Pulmonary artery endothelial cell (primary cell): Measurements from ENCODE around the gene VPS41. TPM values are rescaled to one million over a fixed set of nuclear protein-coding genes. Genes with fewer than 3 reads are reported as not detected.
A peak's percentile ranks its signal among the peaks of the same experiment; 100 is the strongest.

Source experiments
- DNase-seq: peaks from one replicate; pipeline ENCODE4 v3.0.0-alpha.2; 2011; ENCODE audit warnings: low read depth, low spot score
- total RNA-seq: library from RNA; depleted of rRNA; stranded (reverse); fragments of >200 nt; gene quantifications from 2 replicates; pipeline ENCODE4 v1.2.3, GENCODE V29; 2014

VPS41 gene
- total RNA-seq, 1 donor from 2014 or later: 58.2 TPM

DNA sequence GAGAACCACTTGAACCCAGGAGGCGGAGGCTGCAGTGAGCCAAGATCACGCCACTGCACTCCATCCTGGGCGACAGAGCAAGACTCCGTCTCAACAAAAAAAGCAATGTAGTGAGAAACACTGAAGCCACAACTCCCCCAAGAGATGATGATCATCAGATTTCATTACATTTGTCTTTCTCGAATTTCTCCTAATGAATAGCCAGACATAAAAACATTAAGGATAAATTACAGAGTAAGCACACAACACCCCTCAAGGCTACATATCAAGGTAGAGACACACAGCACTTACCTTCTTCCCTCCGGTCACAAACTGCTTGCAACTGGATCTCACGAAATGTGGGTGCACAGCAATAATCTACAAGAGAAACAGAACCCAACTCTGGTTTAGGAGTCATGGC lies 91.5 kb downstream of the VPS41 start:
- DNase-seq: no peak

DNA sequence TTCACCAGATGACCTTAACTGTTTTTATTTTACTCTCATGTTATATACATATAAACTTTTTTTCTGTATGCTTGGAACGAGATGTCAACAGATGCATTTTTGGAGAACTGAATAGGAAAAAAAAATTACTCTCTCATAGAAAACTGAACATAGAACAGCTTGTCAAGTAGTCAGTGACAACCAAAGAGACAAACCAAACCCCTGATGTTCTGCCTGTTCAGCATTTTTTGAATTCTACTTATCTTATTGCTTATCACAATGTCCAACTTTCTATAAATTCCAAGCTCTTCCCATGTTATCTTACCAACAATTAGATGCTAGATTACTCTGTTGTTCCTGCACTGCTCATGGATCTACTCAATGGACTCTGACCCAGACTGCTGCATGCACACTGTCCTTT lies 95.2 kb downstream of the VPS41 start:
- DNase-seq: no peak

DNA sequence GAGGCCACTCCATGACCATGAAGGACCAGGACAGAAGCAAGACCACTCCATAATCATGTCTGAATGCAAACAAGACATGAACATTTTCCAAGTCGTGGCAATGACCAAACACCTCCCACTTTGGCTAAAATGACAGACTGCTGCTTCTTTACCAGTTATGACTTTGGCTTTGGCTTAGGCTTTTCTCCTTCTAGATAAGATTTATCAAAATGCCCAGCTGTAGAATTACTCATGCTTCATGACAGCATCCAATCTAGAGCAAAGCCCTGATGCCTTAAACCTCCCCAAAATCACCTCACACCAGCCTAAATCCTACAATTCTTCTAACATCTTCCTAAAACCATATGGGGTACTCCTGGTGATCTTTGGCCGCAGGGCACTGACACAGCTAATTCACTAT lies 102.1 kb downstream of the VPS41 start:
- DNase-seq: no peak

DNA sequence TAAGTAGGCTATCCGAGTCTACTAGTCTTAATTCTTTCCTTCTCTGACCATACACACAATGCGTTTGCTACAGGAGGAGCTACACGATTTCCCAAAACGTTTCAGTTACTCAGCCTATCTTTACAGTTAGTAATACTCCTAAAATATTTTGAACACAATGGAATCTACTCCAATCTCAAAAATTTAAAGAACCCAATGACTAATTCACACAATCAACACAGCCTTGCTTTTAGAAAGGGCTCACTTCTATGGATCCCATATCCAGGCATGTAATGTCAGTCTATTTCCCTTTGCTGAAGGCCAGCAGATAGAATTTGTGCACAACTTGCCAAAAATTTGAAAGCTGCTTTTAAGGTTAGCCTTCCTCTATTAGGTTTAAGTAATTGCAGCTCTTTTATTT lies 107.2 kb downstream of the VPS41 start:
- no peak for DNase-seq

DNA sequence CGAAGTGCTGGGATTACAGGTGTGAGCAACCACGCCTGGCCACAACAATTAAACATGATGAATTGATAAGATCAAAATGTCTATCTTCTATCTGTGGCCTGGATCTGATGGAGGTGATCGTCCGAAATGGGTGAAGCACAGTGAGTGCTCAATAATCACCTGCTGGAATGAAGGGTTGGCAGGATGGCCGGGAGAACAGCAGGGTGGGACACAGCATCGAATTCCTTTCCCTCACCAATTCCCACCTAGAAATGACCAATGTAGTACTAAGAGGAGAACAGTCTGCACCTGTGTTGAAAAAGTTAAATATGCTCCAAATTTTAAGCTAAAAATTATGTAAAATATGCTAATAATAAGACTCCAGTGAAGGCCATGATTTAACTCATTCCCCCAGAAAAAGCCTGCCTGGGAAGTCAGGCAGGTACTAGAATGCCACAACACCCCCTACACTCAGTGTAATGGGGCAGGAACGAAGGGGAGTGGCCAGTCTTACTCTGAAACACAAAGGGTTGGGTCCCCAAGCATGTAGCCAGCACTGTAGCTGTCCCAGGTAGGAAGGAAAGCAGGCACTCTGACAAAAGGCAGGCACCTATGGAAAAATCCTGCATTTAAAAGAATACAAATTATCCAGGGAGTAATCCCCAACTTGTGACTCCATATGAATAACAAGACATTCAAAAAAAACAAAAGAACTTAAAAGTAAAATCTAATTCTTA lies 110.3 kb downstream of the VPS41 start:
- no peak for DNase-seq

DNA sequence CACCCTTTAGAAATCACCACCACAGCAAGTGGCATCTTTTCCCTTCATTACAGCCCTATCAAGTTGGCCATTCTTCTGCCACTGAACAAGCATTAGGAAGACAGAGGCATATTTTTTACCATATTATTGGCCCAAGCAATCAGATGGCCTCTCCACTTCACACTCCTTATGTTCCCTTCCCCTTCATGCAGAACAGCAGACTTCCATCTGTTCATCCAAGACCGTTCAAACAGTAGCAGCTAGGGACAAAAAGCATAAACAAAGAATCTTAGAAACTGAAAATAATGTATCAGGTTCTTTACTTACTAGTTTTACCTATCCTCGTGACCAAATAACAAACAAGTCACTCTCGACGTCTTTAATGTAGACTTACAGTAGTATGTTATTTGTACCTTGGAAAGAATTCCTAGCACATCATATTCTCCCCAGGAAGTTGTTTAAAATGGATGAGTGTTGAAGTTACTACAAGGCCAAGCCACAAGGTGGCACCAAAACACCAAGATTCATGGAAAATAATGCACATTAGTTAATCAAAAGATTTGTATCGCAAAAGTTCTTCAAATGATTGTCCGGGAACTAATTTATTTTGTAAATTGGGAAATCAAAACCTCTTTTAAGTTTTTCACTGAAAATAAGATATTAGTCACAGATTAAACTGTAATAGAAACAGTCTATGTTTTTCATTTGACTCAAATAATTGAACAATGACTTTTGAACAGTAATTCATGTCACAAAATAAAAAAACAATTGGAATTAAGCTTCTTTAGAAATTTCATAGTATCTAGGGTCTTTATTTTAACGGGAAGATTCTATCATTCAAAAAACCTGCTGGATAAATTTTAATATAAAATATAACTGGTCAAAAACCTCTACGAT lies 112.1 kb downstream of the VPS41 start:
- peak; percentile 26 for DNase-seq

DNA sequence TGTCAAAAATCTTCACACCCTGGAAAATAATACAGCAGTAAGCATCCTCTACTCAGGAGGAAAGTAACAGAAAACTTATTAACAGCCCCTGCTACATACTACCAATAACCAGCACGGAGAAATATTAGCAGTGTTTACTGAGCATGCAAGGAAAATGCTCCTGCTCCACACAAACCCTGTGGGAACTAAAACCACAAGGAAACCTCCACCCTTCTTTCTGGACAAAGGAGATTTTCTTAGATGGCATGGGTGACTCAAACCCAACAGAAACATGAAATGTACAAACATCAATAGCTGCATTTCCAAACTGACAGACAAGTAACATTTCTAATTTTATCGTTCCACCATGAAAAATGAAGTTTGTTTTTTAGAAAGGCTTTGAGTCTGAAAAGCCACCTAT lies 113.4 kb downstream of the VPS41 start:
- DNase-seq: no peak

DNA sequence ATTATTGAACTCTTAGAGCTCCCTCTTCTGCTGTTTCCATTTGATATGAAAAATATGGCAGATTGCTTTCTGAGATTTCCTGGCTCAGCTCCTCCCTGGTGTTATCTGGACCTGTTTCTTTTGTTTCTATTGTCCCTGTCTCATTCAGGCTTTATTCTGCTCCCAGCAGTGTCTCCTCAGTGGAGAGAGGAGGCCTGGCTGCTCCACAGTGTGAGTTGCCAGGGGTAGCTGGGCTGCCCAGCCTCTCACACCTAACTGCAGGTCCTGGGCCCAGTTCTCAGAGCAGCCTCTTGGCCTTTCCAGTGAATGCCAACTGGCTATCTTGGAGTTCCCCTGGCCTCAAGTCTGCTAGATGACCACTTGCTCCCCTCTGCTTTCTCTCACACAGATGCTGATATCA lies 127.0 kb downstream of the VPS41 start:
- DNase-seq: no peak

DNA sequence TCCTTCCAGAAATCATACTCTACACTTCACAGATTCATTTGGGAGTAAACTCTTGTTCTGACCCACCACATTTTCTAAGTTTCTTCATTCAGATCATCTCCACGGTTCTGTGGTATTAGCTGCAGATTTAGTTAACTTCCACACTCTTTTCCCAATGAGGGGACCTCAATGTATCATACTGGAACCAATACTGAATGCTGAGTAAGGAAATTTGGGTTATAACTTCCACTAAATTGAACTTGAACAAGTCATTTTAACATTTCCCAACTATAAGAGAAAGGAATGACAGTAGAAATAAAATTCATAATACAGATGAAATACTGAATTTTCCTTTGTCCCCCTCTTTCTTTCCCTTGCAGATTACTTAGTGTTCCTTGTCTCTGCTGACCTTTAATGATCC lies 131.4 kb downstream of the VPS41 start:
- no peak for DNase-seq

DNA sequence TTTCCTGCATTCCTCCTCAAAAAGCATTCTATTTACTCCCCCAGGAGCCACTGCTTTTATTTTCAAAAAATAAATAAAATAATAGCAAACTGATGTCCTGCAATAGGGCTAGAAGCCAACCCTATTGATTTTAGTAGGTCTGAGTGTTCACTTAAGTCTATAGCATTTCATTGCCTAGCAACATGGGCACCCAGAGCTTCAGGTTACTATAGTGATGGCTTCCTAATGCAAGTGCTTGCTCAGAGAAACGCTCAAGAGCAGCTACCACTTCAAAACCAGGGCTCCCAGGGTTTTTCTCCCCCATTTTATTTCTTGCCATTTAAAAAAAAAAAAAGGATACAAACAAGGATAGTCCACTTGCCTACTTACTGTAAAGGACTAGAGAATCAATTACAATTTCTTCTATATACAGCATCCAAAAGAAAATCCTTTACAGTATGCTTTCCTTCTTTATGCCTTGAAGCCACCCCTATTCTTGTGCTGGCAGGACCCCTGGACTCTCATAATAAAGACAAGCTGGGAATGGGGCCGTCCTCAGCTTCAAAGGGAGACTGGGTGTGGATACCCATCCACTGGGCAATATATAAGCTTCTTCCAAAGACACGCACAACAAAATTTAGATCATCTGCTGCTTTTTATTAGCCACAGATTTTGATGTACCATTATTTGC lies 133.3 kb downstream of the VPS41 start:
- no peak for DNase-seq

DNA sequence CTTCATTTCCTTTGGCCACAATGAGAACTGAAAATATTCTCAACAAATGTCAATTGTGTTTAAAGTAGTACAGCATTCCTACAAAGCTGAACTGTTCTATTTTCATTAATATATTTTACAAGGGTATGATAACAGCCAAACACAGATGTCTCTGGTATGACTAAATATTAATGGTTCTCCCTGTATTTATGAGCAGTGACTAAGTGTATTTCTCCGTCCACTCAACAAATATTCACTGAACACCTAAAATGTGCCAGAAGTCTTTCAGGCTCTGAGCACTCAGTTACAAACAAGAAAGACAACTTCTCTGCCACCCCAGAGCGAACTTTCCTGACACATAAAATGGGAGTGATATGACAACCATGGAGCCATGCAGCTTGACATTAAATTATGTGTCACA lies 135.6 kb downstream of the VPS41 start:
- DNase-seq: no peak

DNA sequence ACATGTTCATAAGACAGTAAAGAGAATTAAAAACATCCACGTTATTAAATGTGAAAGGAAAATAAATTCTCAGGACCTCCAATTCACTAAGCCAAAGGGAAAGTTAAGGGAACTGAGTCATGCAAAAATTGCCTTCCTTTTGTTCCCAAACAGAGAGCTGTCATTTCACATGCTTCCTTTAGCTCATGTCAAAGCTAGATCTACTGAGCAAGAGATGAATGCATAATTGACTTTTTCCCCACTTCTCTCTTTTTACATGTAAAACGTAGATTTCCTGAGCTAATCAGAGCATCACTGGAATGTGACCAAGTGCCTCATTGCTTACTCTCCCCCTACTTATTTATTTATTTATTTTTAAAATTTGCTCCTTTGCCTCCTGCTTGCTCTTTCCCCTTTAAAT lies 148.8 kb downstream of the VPS41 start:
- DNase-seq: no peak

DNA sequence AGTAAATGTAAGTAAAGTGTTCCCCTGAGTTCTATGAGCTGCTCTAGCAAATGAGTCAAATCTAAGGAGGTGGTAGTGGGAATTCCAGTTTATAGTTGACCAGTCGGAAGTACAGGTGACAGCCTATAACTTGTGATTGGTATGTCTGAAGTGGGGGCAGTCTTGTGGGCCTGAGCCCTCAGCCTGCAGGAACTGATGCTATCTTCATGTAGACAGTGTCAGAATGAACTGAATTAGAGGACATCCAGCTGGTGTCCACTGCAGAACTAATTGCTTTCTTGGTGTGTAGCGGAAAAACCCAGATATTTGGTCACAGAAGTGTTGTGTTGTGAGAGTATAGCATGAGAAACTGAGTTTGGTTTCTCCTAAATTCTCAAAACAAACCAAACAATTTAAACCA lies 150.0 kb downstream of the VPS41 start:
- DNase-seq: no peak

DNA sequence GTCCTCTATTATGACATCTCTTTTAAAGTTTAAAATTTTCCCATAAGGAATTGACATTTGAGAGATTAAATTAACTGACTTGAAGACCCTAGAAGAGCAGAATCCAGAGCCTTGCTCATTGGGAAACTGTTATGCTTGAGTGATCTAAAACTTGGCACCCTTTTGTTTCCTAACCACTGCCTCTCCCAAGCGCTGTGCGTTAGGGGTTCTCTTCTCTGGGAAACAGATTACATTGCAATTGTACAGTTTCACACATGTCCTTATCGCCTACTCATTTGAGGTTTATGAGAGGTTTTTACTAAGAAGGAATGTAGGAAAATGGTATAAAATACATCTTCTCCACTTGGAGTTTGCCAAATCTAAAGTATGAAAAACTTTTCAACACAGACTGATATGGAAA lies 151.1 kb downstream of the VPS41 start:
- DNase-seq: no peak

DNA sequence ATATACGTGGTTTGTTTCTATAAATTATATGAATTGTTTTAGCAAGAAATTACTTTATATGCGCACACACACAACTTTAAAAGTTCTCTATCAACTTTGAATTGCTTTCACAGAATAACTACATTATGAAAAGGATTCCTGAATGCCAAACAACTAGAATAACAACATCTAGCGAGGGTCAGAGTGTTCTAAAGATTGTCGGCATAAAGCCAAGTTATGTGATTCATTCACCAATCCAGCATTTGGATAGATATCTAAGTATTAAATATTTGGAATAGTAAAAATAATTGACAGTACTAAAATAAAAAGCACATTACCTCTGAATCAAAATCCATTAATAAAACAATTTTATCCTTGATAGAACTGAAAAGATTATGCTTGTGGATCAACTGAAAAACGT lies 152.5 kb downstream of the VPS41 start:
- DNase-seq: no peak

DNA sequence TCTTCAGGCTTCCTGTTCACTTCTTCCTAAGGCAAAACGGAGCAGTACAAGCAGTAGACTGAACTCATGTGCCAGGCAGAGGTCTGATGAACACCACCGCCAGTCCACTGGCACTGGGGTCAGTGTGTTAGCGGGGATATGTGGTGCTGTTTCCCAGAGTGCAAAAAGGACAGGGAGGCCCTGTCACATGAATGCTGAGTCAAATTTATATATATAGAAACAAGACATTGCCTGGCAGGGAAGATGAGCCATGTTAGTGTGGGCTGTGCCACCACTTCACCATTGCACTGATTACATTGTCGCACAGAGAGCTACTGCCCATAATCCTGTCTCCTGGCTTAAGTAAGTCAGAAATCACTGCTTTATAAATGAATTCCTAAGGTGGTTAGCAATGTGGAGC lies 155.6 kb downstream of the VPS41 start:
- DNase-seq: no peak

DNA sequence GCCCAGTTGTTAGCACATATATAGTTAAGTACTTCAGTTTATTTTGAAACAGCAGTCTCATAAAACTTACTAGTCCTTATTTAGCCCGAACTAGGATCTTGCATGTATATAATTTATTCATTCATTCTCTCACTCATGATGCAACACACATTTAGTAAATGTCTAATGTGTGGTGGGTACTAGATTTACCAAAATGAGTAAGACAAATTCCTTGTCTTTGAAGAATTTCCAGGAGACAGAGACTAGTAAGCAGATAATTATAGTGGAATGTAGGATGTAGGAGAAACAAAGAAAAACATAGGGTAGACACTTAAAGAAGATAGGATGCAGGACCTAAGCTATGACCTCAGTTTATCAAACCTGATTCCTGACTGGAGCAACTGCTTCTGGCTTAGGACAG lies 157.6 kb downstream of the VPS41 start:
- no peak for DNase-seq

DNA sequence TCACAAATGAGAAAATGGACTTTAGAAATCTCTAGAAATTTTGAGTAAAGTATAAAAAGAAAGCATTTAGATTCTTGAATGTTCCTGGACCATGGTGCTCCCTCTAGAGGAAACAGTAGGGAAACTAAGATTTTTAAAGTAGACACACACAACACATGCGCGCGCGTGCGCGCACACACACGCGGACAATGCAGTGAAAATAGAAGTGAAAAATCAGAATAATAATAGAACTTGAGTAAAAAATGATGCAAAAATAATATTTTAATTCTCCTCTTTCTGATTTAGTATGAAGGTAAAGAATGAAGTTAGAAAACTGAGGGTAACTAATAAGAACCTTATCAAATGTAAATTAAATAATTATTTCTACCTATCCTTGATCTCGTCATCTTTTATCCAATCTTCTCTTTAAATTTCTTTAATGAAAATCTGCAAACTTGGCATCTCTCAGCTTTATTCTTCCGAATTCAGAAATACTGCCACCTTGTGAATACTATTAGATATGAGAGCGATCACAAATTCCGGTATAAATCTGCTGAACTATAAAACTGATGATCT lies 160.9 kb downstream of the VPS41 start:
- DNase-seq: no peak

DNA sequence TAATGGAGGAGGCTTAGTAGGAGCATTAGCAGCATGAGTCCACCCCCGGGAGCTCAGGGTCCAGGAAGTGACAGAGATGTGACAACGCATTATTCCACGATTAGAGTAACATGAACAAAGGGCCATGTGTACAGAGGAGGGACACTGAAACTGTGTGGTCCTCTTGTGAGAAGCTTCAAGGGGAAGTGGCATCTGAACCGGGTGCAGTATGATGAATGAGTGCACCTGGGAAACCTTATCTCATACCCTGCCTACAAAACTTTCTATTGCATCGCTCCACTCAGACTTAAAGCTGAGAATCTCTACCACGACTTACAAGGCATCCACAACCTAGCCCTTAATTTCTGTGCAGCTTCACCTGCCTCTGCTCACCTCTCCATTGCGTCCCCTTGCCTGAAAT lies 162.6 kb downstream of the VPS41 start:
- DNase-seq: no peak

DNA sequence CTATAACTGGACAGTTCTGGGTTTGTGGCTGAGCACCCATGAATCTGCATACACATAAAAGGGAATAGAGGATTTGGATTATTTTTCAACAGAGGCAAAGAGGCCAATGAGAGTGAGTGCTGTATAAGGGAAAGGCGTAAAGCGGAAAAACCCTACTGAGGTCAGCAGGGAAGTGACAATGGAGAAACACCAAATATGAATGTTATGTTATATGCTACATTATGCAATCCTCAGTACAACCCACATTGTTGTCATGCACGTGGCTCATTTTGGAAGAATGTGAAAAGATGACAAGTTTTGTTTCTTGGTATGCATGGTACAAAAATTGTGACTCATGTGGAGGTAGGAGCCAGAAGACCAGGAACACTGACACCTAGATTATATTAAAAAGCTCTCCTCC lies 164.2 kb downstream of the VPS41 start:
- no peak for DNase-seq

DNA sequence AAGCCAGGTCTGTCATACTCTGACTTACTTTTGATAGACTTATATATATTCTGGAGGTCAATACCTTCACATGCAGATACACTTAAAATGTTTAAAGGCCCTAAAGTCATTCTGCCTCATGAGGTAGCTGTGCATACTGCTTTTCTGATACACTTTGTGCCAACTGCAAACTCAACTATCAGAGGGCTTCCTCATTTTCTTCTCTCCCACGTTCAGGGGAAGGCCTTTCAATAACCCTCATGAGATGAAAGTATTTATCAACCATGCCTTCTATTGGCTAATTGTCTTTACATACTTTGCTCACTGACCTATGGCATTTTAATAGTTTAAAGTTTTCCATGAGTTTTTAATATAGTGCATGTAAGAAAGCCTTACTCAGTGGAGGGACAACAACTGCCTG lies 165.1 kb downstream of the VPS41 start:
- DNase-seq: no peak

DNA sequence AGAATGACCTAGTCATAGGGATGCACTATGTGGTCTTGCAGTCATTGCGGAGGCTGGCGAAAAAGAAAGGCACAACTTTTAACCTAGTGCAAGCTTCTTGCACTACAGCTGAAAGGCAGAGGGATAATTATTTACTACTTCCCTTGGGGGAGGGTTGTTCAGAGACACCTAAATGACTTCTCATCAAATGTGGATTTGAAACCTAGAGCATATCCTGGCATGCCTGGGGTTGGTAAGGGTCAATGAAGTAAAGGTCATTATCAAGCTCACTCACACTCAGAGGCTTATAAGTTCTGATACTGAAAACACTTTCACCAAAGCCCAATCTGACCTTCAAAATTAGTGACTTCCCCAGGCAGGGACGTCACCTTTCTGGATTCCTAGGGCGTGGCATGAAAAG lies 168.9 kb downstream of the VPS41 start:
- no peak for DNase-seq
